IPS-18c (cell line): ENCODE results near the gene ITGB3.
"Not testable (repeated sequence)": the region's sequence is repeated elsewhere in the genome, so short reads cannot be mapped to it uniquely, and the experiment has no call there.

ENCODE experiments used
- H3K4me3 ChIP-seq: 2 replicates; pipeline ENCODE4 v1.7.0; 2013; ENCODE audit warnings: low read depth, mild to moderate bottlenecking, low read length, moderate library complexity; ENCODE audit not compliant: insufficient read depth
- H3K9me3 ChIP-seq: one replicate; pipeline ENCODE4 v1.6.1; 2013; ENCODE audit warnings: mild to moderate bottlenecking, low read length, moderate library complexity; ENCODE audit not compliant: control insufficient read depth, insufficient read depth

The ITGB3 gene

DNA sequence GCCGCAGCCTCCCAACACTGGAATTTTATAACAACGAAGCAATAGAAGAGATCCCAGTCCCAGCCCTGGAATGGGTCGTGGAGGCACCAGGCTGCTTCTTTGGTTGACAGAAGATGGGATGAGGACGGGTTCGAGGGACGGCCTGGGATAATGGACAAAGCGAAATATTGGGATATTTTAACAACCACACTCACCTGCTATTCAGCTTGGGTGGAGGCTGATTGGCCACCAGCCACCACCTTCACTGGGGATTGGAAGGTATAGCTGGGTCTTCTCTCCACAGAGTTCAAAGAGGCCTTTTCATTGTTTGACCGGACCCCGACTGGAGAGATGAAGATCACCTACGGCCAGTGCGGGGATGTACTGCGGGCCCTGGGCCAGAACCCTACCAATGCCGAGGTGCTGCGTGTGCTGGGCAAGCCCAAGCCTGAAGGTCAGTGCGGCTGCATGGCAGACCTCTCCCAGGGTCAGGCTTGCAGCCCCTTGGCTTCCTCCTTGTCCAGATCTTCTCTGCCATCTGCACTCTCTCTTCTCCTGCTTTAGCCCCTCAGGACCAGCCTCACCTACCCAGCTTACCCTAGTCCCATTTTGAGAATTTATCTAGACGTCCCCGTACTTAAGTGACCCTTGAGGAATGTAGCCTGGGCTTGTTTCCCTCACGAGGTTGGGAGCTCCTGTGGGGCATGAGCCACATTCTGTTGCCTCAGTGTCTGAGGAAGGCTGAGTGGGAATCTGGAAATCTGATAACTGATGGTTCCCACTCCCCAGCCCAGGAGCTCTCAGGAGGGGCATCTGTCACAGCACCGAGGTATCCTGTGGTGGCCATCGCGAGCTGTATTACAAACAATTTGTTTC is 33.8 kb upstream of the ITGB3 start:
- Histone ChIP-seq H3K4me3 (no peak overlapping the region; the same call in 1 of the 2 replicates), H3K9me3 (no peaks in the 10 kb centered on the region)

DNA sequence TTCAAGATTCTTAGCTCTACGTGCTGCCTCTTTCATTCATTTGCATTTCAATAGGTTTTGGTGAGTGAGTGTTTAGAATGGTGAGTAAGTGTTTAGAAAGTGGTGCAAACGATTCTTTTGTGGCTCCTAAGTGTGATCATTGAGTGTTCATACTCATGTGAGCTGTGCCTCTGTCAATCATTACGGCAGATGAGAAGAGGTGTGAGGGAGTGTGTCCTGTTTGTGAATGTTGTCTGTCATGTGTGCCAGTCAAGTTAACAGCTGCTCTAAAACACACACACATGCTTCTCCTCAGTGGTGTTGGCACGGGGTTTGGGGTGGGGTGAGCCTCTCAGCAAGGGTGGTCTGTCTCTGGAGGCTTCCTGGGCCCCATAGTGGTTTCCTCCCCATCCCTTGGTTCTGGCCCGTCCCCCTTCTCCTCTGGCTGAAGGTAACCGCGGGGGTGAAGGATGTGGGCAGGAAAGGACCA is 33.1 kb upstream of the ITGB3 start:
- Histone ChIP-seq H3K9me3 (no peaks in the 10 kb centered on the region), H3K4me3 (no peak overlapping the region)

DNA sequence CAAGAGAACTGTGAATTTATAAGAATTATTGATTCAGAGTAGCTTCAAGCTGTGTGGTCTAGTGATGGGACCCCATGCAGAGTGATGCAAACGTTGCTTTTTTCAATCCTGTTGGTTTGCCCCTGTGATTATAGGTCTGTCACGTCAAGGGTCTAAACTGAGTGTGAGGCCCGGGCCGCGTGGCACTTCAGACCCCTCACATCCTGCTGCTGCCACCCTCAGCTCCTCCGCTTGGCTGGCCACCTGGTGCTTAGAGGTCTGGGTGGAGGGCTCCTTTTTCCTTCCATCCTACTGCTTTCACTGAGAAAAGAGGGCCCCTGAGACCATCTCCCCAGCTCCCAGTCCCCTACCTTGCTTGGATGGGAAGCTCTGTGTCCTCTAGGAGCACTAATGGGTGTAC is 32.5 kb upstream of the ITGB3 start:
- no peak overlapping the region for H3K4me3 ChIP-seq

DNA sequence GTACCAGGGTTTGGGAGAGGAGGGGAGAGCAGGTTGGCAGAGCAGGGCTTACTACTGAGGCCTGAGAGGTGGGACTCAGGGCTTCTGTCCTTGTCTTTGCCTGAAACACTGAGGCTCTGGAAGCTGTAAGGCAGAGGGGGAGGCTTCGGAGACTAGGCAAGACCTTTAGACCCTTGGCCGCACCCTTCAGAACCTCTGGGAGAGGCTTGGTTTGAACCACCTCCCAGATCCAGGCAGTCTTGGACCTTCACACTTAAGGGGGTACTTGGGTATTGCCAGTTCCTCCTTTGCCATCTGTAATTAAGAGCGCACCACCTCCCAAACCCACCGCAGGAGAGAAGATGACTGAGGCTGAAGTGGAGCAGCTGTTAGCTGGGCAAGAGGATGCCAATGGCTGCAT is 31.6 kb upstream of the ITGB3 start:
- no peak overlapping the region for H3K4me3 ChIP-seq
- no peaks in the 10 kb centered on the region for H3K9me3 ChIP-seq

More for the DNA sequence above, 32.5 kb upstream of the ITGB3 start:
- H3K9me3 ChIP-seq = no peaks in the 10 kb centered on the region

DNA sequence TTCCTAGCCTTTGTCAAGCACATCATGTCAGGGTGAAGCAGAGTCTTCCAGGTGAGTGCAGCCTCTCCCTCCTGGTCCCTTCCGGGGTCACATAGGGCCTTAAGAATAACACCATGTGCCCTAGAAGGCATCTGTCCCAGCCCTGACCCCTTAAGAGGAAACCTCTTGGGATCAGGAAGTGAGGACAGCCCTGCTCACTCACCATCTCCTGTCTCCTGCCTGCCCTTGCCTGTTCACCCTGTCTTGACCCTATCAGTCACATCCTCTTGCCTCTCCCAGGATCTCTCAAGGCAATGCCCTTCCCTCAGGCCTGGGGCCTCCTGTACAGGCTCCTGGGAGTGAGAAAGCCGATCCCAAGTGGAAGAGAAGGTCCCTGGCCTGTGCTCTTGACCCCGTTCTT is 30.6 kb upstream of the ITGB3 start:
- no peak overlapping the region for H3K4me3 ChIP-seq
- H3K9me3 ChIP-seq = no peaks in the 10 kb centered on the region

DNA sequence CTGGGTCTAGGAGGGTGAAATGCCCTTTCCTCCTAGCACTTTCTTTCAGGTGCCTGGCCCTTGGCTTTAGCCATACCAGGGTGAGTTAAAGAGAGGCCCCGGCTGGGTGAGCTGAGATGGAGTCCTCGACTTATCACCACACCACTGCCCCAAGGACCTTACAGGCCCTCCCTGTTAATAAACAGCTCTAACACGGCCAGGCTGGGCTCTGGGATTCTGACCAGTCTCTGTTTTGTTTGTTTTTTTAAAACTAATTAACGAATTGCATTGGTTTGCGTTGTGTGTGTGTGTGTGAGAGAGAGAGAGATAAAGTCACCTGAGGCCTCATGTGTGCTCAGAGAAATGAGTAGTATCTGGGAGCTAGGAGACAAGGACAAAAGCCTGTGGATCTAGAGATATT is 30.2 kb upstream of the ITGB3 start:
- H3K9me3 ChIP-seq = no peaks in the 10 kb centered on the region

DNA sequence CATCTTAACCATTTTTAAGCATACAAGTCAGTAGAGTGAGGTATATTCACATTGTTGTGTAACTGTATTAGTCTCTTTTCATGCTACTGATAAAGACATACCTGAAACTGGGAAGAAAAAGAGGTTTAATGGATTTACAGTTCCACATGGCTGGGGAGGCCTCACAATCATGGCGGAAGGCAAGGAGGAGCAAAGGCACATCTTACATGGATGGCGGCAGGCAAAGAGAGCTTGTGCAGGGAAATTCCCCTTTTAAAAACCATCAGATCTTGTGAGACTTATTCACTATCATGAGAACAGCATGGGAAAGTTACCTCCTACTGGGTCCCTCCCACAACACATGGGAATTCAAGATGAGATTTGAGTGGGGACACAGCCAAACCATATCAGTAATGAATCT is 29.6 kb upstream of the ITGB3 start:
- not testable (repeated sequence) for H3K4me3 ChIP-seq, H3K9me3 ChIP-seq

More for the DNA sequence above, 30.2 kb upstream of the ITGB3 start:
- H3K4me3 ChIP-seq = no peak overlapping the region

DNA sequence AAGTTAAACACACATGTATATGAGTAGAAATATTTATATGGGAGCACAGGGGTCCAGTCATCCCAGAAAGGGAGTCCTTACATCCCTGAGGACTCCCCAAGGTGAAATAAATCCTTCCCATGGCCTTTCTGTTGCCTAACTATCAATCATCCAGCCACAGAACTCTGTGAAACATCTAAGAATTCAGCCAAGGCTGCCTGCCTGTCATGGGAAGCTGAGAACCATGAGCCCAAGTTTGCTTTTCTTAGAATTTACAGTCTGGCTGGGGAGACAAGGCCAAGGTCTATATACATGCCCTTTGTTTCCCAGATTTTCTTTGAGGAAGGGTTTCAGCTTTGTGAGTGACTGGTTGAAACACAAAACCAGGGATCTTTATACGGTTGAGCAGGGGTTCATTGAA is 28.7 kb upstream of the ITGB3 start:
- no peak overlapping the region for H3K4me3 ChIP-seq

DNA sequence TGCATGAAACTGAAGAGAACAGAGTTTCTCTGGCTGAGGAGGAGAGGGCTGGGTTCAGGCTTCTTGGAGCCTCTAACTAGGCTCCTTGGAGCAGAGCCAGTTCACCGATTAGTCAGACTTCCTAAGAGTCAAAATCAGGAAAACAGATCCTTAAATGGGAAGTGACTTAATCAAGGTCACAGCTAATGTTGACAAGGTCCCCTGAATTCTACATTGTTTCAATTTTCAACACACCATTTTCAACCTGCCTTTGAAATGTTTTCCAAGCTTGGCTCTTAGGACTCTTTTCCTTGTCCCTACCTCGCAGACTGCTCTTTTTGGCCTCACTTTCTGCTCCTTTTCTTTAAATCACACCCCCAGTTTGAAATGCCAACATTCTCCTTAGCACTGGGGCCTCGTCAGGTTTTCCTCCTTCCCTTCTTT is 28.2 kb upstream of the ITGB3 start:
- H3K4me3 ChIP-seq = no peak overlapping the region

More for the DNA sequence above, 28.7 kb upstream of the ITGB3 start:
- no peaks in the 10 kb centered on the region for H3K9me3 ChIP-seq

DNA sequence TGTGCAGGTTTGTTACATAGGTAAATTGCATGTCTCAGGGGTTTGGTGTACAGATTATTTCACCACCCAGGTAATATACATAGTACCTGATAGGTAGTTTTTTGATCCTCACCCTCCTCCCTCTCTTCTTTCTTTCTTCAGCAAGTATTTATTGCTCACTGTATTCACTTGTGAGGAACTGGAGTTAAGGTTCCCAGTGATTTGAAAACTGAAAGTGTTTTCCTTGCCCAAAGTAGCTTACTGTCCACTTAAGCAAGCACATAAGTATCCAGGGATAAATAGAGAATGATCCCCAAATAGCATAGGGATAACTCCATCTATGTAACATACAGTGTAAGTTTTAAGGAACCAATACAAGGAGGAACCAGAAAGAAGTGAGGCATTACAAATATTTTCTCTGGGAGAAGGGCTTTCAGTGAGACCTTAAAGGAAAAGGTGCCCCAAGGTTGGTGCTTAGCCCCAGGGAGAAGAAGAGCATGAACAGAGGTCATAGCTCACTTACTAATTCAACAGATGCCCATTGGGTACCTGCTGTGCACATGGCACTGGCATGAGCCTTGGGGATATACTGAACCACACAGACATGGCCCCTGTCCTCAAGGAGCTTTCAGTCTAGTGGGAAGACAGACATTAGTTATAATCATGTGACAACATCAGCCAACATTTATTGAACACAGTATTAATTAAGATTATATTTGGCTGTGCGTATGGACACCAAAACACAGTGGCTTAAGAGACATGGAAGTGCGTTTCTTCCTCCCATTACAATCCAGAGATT is 27.5 kb upstream of the ITGB3 start:
- H3K4me3 ChIP-seq = no peak overlapping the region
- no peaks in the 10 kb centered on the region for H3K9me3 ChIP-seq

More for the DNA sequence above, 28.2 kb upstream of the ITGB3 start:
- no peaks in the 10 kb centered on the region for H3K9me3 ChIP-seq

DNA sequence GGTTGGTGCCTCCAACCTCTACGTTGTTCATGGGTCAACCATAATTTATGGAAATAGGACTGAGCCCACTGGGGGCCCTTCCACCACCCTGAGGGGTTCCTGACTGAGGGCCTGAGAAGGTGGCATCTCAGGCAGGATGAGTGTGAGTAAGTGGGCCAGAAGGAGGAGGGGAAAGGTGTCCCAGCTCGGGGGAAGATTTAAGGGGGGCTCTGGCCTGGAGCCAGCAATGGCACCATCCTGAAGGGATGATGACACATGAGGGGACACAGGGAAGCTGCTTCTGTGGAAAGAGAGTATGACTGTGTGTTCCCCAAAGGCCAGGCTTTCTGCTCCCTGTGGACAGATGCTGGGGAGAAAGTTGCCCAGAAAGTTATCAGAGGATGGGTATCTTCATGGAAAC is 25.8 kb upstream of the ITGB3 start:
- Histone ChIP-seq H3K9me3 (no peaks in the 10 kb centered on the region), H3K4me3 (no peak overlapping the region)

DNA sequence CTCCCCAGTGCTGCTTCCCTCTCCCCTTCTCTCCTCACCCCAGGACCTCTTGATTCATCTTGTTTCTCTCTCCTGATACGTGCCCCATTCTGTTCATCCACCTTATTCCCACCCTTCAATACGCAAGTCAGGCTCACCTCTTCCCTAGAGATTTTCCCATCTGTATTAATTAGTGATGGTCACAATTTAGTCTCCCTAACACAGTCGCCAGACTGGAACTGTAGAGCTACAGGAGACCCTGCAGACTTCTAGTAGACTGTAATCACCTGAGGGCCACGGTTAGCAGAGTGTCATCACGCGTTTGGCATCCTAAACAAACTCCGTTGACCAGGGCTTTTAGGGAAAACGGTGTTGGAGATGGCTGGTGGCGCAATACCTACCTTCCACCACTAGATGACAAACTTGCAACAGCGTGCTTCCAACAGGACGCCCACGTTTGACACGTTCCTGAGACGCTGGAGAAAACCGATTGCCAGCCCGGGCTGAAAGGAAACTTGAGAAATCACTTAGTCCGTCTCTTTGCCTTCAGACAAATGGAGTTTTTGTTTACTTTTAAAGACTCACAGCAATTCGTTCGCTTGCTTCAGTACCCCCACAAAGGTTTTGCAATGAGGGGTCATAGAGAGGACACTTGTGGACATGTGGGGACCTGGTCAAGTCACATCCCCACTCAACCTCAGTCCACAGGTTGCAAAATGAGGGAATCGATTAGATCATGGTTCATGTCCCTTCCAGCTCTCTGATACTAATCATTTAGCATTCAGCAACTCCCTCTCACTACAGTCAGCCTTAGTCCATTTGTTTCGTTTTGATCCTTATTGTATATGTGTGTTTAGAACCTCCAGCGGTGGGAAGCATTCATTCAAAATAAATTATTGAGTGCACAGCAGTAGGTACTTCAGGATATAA is 23.8 kb upstream of the ITGB3 start:
- H3K4me3 ChIP-seq = no peak overlapping the region

DNA sequence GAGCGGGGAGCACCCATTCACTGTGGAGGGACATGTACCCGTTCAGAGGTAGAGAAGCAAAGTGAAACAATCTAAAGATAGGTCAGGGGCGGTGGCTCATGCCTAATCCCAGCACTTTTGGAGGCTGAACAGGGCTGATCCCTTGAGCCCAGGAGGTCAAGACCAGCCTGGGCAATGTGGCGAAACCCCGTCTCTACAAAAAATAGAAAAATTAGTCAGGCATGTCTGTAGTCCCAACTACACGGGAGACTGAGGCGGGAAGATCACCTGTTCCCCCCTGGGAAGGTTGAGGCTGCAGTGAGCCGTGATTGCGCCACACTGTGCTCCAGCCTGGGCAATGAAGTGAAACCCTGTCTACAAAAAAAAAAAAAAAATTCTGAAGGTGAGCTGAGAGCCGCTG is 22.8 kb upstream of the ITGB3 start:
- Histone ChIP-seq H3K4me3 (no peak overlapping the region), H3K9me3 (no peaks in the 10 kb centered on the region)

More for the DNA sequence above, 23.8 kb upstream of the ITGB3 start:
- no peaks in the 10 kb centered on the region for H3K9me3 ChIP-seq

DNA sequence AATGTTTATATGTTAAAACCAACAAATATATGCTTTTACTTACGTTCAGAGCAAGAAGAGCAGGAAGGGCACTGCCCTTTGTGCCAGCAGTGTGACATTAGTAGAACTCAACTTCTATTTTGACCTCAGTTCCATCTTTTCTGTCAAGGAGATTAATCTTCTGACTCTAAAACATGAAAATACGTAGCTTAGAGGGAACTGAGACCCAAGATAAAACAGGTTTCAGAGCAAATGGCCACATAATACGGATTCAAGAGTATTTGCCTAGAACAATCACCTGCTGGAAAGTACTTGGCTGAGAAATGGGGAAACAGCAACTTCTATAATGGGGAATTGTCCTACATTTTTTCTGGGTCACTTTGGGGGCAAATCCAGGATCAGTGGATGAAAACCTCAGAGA is 22.3 kb upstream of the ITGB3 start:
- H3K4me3 ChIP-seq = no peak overlapping the region
- H3K9me3 ChIP-seq = no peaks in the 10 kb centered on the region

DNA sequence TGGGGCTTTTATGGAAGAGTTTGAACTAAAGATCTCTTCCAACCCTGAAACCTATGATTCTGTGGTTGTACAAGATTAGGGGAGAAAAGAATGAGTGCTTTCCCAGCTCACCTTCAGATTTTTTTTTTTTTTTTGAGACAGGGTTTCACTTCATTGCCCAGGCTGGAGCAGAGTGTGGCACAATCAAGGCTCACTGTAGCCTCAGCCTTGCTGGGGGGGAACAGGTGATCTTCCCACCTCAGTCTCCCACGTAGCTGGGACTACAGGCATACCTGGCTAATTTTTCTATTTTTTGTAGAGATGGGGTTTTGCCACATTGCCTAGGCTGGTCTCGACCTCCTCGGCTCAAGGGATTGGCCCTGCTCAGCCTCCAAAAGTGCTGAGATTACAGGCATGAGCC is 21.8 kb upstream of the ITGB3 start:
- Histone ChIP-seq H3K4me3 (no peak overlapping the region), H3K9me3 (no peaks in the 10 kb centered on the region)

DNA sequence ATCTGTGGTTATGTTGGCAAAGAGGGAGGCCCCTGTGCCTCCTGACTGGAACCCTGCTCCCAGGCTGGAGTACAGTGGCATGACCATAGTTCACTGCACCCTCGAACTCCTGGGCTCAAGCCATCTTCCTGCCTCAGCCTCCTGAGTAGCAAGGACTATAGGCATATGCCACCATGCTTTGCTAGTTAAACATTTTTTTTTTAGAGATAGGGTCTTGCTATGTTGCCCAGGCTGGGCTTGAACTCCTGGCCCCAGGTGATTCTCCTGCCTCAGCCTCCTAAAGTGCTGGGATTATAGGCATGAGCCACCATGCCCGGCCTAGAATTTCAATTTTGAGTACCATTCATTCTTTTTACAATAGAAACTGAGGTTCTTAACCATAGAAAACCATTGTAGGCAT is 21.2 kb upstream of the ITGB3 start:
- H3K4me3 ChIP-seq = no peak overlapping the region
- no peaks in the 10 kb centered on the region for H3K9me3 ChIP-seq

DNA sequence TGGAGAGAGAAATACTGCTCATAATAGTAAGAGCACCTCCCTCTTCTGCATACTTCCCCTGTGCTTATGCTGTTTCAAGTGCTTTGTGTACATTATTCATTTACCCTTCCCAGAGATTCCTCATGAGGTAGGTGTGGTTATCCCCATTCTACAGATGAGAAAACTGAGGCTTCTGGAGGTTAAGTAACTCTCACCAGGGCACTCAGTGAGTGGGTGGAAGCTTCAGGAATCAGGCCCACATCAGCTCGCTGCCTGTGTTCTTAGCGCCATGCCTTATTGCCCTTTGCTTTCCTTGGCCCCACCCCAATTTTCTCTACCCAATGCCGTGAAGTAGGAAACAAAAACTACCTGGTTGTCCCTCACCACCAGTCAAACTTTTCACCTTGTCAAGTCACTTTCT is 18.1 kb upstream of the ITGB3 start:
- Histone ChIP-seq H3K4me3 (no peak overlapping the region), H3K9me3 (no peaks in the 10 kb centered on the region)
